Left ventricle myocardium inferior (tissue), 1 donor: Measurements from ENCODE around the gene RAB10. TPM values are rescaled to one million over a fixed set of nuclear protein-coding genes. Genes with fewer than 3 reads are reported as not detected.
"Not testable (repeated sequence)": the region's sequence is repeated elsewhere in the genome, so short reads cannot be mapped to it uniquely, and the experiment has no call there.

ENCODE experiments used
- DNase-seq: peaks from one replicate; pipeline ENCODE4 v3.0.0-alpha.2; 2020
- H3K27ac ChIP-seq: fragments of 200-600 bp; replicated peaks from 2 replicates; pipeline ENCODE4 v1.8.0; 2021
- H3K27me3 ChIP-seq: fragments of 200-600 bp; 2 replicates; pipeline ENCODE4 v1.8.0; 2021; ENCODE audit warnings: low read depth
- H3K36me3 ChIP-seq: fragments of 200-600 bp; 2 replicates; pipeline ENCODE4 v1.8.0; 2021
- H3K4me1 ChIP-seq: fragments of 200-600 bp; 2 replicates; pipeline ENCODE4 v1.8.0; 2021
- H3K4me3 ChIP-seq: fragments of 200-600 bp; 2 replicates; pipeline ENCODE4 v1.8.0; 2021; ENCODE audit warnings: mild to moderate bottlenecking, moderate library complexity
- H3K9me3 ChIP-seq: fragments of 200-600 bp; replicated peaks from 2 replicates; pipeline ENCODE4 v1.8.0; 2021
- intact Hi-C: fragments of 100-400 bp; cut with micrococcal nuclease; formaldehyde crosslinking; loops from one replicate; pipeline ENCODE4 v1.11.0; 2022
- total RNA-seq: library from RNA; stranded (reverse); fragmentation: NEBNext Ultra II Directional; extraction: Animal tissue kit (Norgen Biotek cat#: 25700); gene quantifications from one replicate; pipeline ENCODE4 v1.2.1, GENCODE V29; 2021
- TF ChIP-seq, protein P1 (sequence below): fragments of 200-600 bp; IDR thresholded peaks from 2 replicates; pipeline ENCODE4 v1.8.0; 2021; ENCODE audit warnings: antibody characterized with exemption, mild to moderate bottlenecking, borderline replicate concordance
- donor health status: DM: no; HTN: yes; CAD: no; lungs with severe emphysema.

Gene RAB10
- total RNA-seq, 1 donor from 2014 or later, result 86.1 TPM

DNA sequence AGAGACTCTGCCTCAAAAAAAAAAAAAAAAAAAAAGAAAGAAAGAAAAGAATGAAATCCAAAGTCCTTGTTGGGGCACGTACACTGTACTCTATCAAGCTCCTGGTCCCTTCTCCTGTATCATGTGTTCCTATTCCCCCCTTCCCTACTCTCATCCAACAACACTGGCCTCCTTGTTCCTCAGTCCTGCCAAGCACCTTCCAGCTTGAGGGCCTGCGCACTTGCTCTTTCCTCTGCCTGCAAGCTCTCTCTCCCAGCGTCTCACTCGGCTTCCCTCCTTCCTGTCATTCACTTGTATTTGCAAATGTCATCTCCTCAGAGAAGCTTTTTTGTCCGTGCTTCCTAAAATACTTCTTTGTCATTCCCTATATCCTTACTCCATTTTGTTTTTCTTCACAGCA, 40.8 kb upstream of the RAB10 start:
- peaks cover 14% of the 10 kb centered on the region for H3K4me1 ChIP-seq
- no peaks in the 10 kb centered on the region for H3K36me3 ChIP-seq
- intact Hi-C loops, result loop anchor here (5.0 kb wide), 2 partner anchors 41 to 149 kb away; no protein-coding TSS in a partner anchor
- H3K9me3 ChIP-seq, result no peaks in the 10 kb centered on the region
- DNase-seq, result no peak
- H3K27ac ChIP-seq, result no peak overlapping the region
- TF ChIP-seq, protein P1, sequence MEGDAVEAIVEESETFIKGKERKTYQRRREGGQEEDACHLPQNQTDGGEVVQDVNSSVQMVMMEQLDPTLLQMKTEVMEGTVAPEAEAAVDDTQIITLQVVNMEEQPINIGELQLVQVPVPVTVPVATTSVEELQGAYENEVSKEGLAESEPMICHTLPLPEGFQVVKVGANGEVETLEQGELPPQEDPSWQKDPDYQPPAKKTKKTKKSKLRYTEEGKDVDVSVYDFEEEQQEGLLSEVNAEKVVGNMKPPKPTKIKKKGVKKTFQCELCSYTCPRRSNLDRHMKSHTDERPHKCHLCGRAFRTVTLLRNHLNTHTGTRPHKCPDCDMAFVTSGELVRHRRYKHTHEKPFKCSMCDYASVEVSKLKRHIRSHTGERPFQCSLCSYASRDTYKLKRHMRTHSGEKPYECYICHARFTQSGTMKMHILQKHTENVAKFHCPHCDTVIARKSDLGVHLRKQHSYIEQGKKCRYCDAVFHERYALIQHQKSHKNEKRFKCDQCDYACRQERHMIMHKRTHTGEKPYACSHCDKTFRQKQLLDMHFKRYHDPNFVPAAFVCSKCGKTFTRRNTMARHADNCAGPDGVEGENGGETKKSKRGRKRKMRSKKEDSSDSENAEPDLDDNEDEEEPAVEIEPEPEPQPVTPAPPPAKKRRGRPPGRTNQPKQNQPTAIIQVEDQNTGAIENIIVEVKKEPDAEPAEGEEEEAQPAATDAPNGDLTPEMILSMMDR, result no peak
- H3K4me3 ChIP-seq, result no peak overlapping the region
- H3K27me3 ChIP-seq, result no peaks in the 10 kb centered on the region

DNA sequence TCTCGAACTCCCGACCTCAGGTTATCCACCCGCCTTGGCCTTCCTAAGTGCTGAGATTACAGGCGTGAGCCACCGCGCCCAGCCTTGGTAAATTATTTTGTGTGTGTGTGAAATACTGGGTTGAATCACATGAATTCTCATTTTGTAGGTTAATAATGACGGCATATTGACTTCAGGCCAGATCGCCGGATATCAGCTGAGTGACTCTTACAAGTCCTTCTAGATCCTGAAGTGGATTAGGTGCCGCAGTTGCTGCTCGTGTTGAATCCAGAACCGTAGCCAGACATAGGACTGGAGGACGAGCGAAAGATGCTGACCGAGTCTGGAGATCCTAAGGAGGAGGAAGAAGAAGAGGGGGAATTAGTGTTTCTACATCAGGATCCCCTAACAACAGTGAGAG, 39.4 kb upstream of the RAB10 start:
- Histone ChIP-seq H3K27ac (no peak overlapping the region), H3K27me3 (no peaks in the 10 kb centered on the region), H3K4me1 (peaks cover 15% of the 10 kb centered on the region), H3K4me3 (no peak overlapping the region), H3K36me3 (no peaks in the 10 kb centered on the region), H3K9me3 (no peaks in the 10 kb centered on the region)
- TF ChIP-seq, protein P1, result no peak
- intact Hi-C loops, result loop anchor here (5.0 kb wide), 2 partner anchors 42 to 148 kb away; no protein-coding TSS in a partner anchor
- DNase-seq, result no peak

DNA sequence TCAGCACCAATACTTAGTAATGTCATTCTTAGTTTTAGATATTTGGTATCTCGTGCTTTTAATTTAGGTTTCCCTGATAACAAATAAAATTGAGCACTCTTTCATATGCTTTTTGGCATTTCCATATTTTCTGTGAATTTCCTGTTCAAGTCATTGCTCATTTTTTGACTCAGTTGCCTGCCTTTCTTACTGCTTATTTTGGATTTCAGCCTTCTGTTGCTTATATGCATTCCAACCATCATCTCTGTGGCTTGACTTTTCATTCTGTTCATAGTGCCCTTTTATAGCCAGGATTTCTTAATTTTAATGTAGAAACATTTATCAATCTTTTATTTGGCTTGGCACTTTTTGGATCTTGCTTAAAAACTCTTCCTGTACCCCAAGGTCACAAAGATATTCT, 37.0 kb upstream of the RAB10 start:
- Histone ChIP-seq H3K4me3 (no peak overlapping the region), H3K9me3 (no peaks in the 10 kb centered on the region), H3K27me3 (no peaks in the 10 kb centered on the region), H3K27ac (no peak overlapping the region), H3K36me3 (no peaks in the 10 kb centered on the region), H3K4me1 (peaks cover 22% of the 10 kb centered on the region)
- intact Hi-C loops, result no loop called here
- no peak for DNase-seq
- TF ChIP-seq, protein P1, result no peak

DNA sequence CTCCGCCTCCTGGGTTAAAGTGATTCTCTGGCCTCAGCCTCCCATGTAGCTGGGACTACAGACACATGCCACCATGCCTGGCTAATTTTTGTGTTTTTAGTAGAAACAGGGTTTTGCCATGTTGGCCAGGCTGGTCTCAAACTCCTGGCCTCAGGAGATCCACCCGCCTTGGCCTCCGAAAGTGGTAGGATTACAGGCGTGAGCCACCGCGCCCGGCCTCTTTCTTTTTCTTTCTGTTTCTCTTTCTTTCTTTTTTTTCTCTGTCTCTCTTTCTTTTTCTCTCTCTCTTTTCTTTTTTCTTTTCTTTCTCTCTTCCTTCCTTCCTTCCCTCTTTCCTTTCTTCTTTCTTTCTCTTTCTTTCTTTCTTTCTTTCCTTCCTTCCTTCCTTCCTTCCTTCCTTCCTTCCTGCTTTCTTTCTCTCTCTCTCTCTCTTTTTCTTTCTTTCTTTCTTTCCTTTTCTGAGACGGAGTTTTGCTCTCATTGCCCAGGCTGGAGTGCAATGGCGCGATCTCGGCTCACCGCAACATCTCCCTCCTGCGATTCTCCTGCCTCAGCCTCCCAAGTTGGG, 35.0 kb upstream of the RAB10 start:
- intact Hi-C loops, H3K27ac ChIP-seq, H3K27me3 ChIP-seq, H3K9me3 ChIP-seq, H3K4me3 ChIP-seq, DNase-seq, H3K36me3 ChIP-seq: not testable (repeated sequence)
- peaks cover 27% of the 10 kb centered on the region for H3K4me1 ChIP-seq

DNA sequence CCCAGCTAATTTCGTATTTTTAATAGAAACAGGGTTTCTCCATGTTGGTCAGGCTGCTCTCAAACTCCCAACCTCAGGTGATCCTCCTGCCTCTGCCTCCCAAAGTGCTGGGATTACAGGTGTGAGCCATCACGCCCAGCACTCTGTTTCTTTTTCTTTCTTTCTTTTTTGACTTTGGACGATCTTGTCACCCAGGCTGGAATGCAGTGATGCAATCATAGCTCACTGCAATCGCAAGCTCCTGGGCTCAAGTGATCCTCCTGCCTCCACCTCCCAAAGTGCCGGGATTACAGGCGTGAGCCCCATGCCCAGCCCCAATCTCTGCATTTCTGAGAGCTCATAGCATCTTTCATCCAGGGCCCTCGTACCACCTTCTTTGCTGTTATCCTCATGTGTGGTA, 34.5 kb upstream of the RAB10 start:
- peaks cover 27% of the 10 kb centered on the region for H3K4me1 ChIP-seq
- intact Hi-C loops, result not testable (repeated sequence)

DNA sequence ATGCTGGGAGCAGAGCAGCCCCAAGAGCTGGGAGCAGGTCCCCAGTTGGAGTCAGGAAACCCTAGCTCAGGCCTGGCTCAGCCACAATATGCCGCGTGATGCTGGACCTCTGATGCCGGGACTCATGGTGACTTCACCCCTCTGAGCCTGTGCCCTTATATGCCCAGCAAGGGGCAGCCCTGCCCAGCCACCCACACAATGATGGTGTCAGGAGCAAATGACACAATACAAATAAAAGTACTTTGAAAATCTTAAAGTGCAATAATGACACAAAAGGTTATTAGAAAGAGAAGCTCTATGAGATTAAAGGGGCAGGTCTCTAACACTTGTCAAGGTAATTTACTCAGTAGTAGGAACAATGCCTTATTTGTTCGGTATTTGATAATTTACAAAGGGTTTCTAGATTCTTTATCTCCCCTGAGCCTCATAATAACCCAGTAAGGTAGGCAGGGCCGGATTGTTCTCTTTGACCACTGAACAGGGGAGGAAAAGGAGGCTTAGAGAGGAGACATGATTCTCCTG, 33.3 kb upstream of the RAB10 start:
- no peak for DNase-seq
- no peak overlapping the region for H3K27ac ChIP-seq
- peaks cover 27% of the 10 kb centered on the region for H3K4me1 ChIP-seq
- no peaks in the 10 kb centered on the region for H3K36me3 ChIP-seq
- no peaks in the 10 kb centered on the region for H3K27me3 ChIP-seq
- TF ChIP-seq, protein P1, result no peak
- intact Hi-C loops, result no loop called here
- no peak overlapping the region for H3K4me3 ChIP-seq
- no peaks in the 10 kb centered on the region for H3K9me3 ChIP-seq

More for the DNA sequence above, 34.5 kb upstream of the RAB10 start:
- DNase-seq, H3K27ac ChIP-seq, H3K9me3 ChIP-seq, H3K27me3 ChIP-seq, H3K4me3 ChIP-seq, H3K36me3 ChIP-seq: not testable (repeated sequence)
